Smooth muscle cell (in vitro differentiated cells): Measurements from ENCODE around the gene ERI3. TPM values are rescaled to one million over a fixed set of nuclear protein-coding genes. Genes with fewer than 3 reads are reported as not detected.

Experiments used
- DNase-seq: peaks from one replicate; lab custom pipeline; 2025; ENCODE audit not compliant: unreplicated experiment; lab: John Stamatoyannopoulos, UW
- H2AFZ ChIP-seq: fragments of 200-600 bp; sonication (generic); 2 replicates; pipeline ENCODE4 v1.6.0; 2016; ENCODE audit warnings: antibody characterized with exemption, low read depth, mild to moderate bottlenecking
- H3F3A ChIP-seq: fragments of 200-600 bp; sonication (generic); 2 replicates; pipeline ENCODE4 v1.6.0; 2017; ENCODE audit warnings: antibody characterized with exemption, low read depth
- H3K27ac ChIP-seq: fragments of 200-600 bp; sonication (generic); 2 replicates; pipeline ENCODE4 v1.5.1; 2016; ENCODE audit warnings: low read depth, mild to moderate bottlenecking
- H3K27me3 ChIP-seq: fragments of 200-600 bp; sonication (generic); 2 replicates; pipeline ENCODE4 v1.6.1; 2016; ENCODE audit warnings: low read depth, mild to moderate bottlenecking
- H3K36me3 ChIP-seq: fragments of 200-600 bp; sonication (generic); 2 replicates; pipeline ENCODE4 v1.5.1; 2016; ENCODE audit warnings: low read depth
- H3K4me1 ChIP-seq: fragments of 200-600 bp; sonication (generic); 2 replicates; pipeline ENCODE4 v1.5.1; 2016; ENCODE audit warnings: low read depth
- H3K4me2 ChIP-seq: fragments of 200-600 bp; sonication (generic); 2 replicates; pipeline ENCODE4 v1.6.0; 2016; ENCODE audit warnings: mild to moderate bottlenecking
- H3K4me3 ChIP-seq: fragments of 200-600 bp; sonication (generic); 2 replicates; pipeline ENCODE4 v1.5.1; 2016; ENCODE audit warnings: mild to moderate bottlenecking
- H3K79me2 ChIP-seq: fragments of 200-600 bp; sonication (generic); 2 replicates; pipeline ENCODE4 v1.6.0; 2016; ENCODE audit warnings: low read depth, mild to moderate bottlenecking
- H3K9ac ChIP-seq: fragments of 200-600 bp; sonication (generic); 2 replicates; pipeline ENCODE4 v1.6.0; 2016; ENCODE audit warnings: low read depth
- H3K9me3 ChIP-seq: fragments of 200-600 bp; sonication (generic); replicated peaks from 2 replicates; pipeline ENCODE4 v1.5.1; 2016; ENCODE audit warnings: low read depth
- H4K20me1 ChIP-seq: fragments of 200-600 bp; sonication (generic); 2 replicates; pipeline ENCODE4 v1.6.0; 2016; ENCODE audit warnings: low read depth
- CTCF ChIP-seq: fragments of 200-600 bp; sonication (generic); IDR thresholded peaks from 2 replicates; pipeline ENCODE4 v1.5.1; 2017; ENCODE audit warnings: borderline replicate concordance, mild to moderate bottlenecking, antibody characterized with exemption; ENCODE audit not compliant: insufficient read depth, poor library complexity, severe bottlenecking
- WGBS: methylation state at CpG from one replicate; pipeline ENCODE4 v1.1.7; 2016; ENCODE audit warnings: low lambda C conversion rate; 5-methylcytosine and 5-hydroxymethylcytosine counted together
- polyA plus RNA-seq: library from polyadenylated mRNA; unstranded; fragments of >200 nt; fragmentation: Nextera tagmentation; extraction: Ambion mirVana; gene quantifications from 2 replicates; pipeline ENCODE4 v1.2.1, GENCODE V29; 2016
- total RNA-seq: library from RNA; depleted of rRNA; stranded (reverse); fragments of >200 nt; gene quantifications from 2 replicates; pipeline ENCODE4 v1.2.3, GENCODE V29; 2014

Gene ERI3
- total and polyA plus RNA-seq, 2 experiments from 2014 or later, result 91.2 to 112 TPM

GRCh38 chr1:44270686-44271628, 84.1 kb downstream of the ERI3 start:
- H3F3A ChIP-seq, result no peaks in the 10 kb centered on the region
- no peaks in the 10 kb centered on the region for H3K36me3 ChIP-seq
- H3K27me3 ChIP-seq, result no peaks in the 10 kb centered on the region
- no peak overlapping the region for H3K4me2 ChIP-seq
- DNase-seq, result no peak
- H3K4me1 ChIP-seq, result no peaks in the 10 kb centered on the region
- no peak overlapping the region for H3K27ac ChIP-seq
- no peak overlapping the region for H3K4me3 ChIP-seq
- H3K9me3 ChIP-seq, result no peaks in the 10 kb centered on the region
- WGBS, result 90% methylated on average over 6 of the region's 6 CpGs
- TF ChIP-seq CTCF, result no peak
- H4K20me1 ChIP-seq, result peaks cover 75% of the 10 kb centered on the region
- H2AFZ ChIP-seq, result no peak overlapping the region
- H3K79me2 ChIP-seq, result no peaks in the 10 kb centered on the region
- no peak overlapping the region for H3K9ac ChIP-seq

- no peak overlapping the region for H3K9ac ChIP-seq
- no peaks in the 10 kb centered on the region for H3K36me3 ChIP-seq
- DNase-seq, result no peak
- WGBS, result 94% methylated on average over 1 of the region's 1 CpG
- H3K9me3 ChIP-seq, result no peaks in the 10 kb centered on the region
- no peak overlapping the region for H3K4me3 ChIP-seq
- H3F3A ChIP-seq, result no peaks in the 10 kb centered on the region
- no peaks in the 10 kb centered on the region for H3K79me2 ChIP-seq
- H3K27ac ChIP-seq, result no peak overlapping the region
- H3K27me3 ChIP-seq, result no peaks in the 10 kb centered on the region
- no peak overlapping the region for H2AFZ ChIP-seq
- TF ChIP-seq CTCF, result no peak
- H3K4me1 ChIP-seq, result no peaks in the 10 kb centered on the region
- peaks cover 78% of the 10 kb centered on the region for H4K20me1 ChIP-seq
- no peak overlapping the region for H3K4me2 ChIP-seq
Observed at GRCh38 chr1:44268054-44268453, 87.0 kb downstream of the ERI3 start.

- Histone ChIP-seq H2AFZ (no peak overlapping the region), H3K4me2 (no peak overlapping the region), H3K4me1 (no peaks in the 10 kb centered on the region), H3K9me3 (no peaks in the 10 kb centered on the region), H3F3A (no peaks in the 10 kb centered on the region), H3K36me3 (no peaks in the 10 kb centered on the region), H3K27me3 (no peaks in the 10 kb centered on the region), H3K79me2 (no peaks in the 10 kb centered on the region), H3K4me3 (no peak overlapping the region), H3K9ac (no peak overlapping the region), H3K27ac (no peak overlapping the region), H4K20me1 (peaks cover 78% of the 10 kb centered on the region)
- TF ChIP-seq CTCF, result no peak
- WGBS, result 58% methylated on average over 5 of the region's 5 CpGs
- DNase-seq, result no peak
Observed at GRCh38 chr1:44267438-44267837, 87.6 kb downstream of the ERI3 start.
